Testis (tissue), 3 donors: ENCODE data around the gene CACNA1D. TPM values are rescaled to one million over a fixed set of nuclear protein-coding genes. Genes with fewer than 3 reads are reported as not detected.

Experiments used
- DNase-seq: peaks from one replicate; pipeline ENCODE4 v3.0.0-alpha.2; 2019
- H3K27ac ChIP-seq, 2 donors: fragments of 200-600 bp; sonication (generic); one replicate each; pipeline ENCODE4 v1.5.1; 2019
- H3K27me3 ChIP-seq: fragments of 200-600 bp; sonication (generic); one replicate; pipeline ENCODE4 v1.5.1; 2019
- H3K36me3 ChIP-seq: fragments of 200-600 bp; sonication (generic); one replicate; pipeline ENCODE4 v1.5.1; 2017; ENCODE audit warnings: low read depth; ENCODE audit errors: missing control alignments
- H3K4me1 ChIP-seq: fragments of 200-600 bp; sonication (generic); one replicate; pipeline ENCODE4 v1.5.1; 2019
- H3K4me3 ChIP-seq, 2 donors: fragments of 200-600 bp; sonication (generic); one replicate each; pipeline ENCODE4 v1.5.1; 2017 to 2019
- H3K9me3 ChIP-seq: fragments of 200-600 bp; sonication (generic); one replicate; pipeline ENCODE4 v1.5.1; 2017
- POLR2A ChIP-seq: fragments of 450-650 bp; IDR thresholded peaks from one replicate; pipeline ENCODE4 v1.6.1; 2017; ENCODE audit warnings: antibody characterized with exemption, mild to moderate bottlenecking, moderate library complexity
- WGBS, 2 donors: methylation state at CpG; one replicate each; pipeline ENCODE4 v1.1.5; 2018; 5-methylcytosine and 5-hydroxymethylcytosine counted together
- intact Hi-C: fragments of 100-400 bp; cut with DNase I; formaldehyde crosslinking; loops from one replicate; pipeline ENCODE4 v1.15.1; 2023; ENCODE audit warnings: low total_unique reads
- polyA plus RNA-seq: library from polyadenylated mRNA; stranded (reverse); fragments of 350-450 nt; fragmentation: Illumina TruSeq; extraction: RNeasy Lipid Tissue Mini Kit (QIAGEN cat#74804); gene quantifications from one replicate; pipeline ENCODE4 v1.2.3, GENCODE V29; 2014; ENCODE audit warnings: low read depth, low replicate concordance; ENCODE audit not compliant: insufficient read depth
- total RNA-seq, 2 donors: library from RNA; depleted of rRNA; stranded (reverse); fragments of >200 nt; gene quantifications; one replicate each; pipeline ENCODE4 v1.2.3, GENCODE V29; 2016
- TF ChIP-seq, protein P1 (sequence below), 3 experiments: fragments of 450-650 bp in 2 of 3; fragments of 200-600 bp in 1 of 3; sonication (generic) in 1 of 3; IDR thresholded peaks; one replicate each; pipeline ENCODE4 v1.5.1; 2016 to 2019; ENCODE audit warnings: antibody characterized with exemption in 3 of 3, mild to moderate bottlenecking in 2 of 3, moderate library complexity in 1 of 3

The CACNA1D gene
- total and polyA plus RNA-seq, 3 donors from 2014 or later: 8.0 to 39.0 (median 37.6) TPM

DNA sequence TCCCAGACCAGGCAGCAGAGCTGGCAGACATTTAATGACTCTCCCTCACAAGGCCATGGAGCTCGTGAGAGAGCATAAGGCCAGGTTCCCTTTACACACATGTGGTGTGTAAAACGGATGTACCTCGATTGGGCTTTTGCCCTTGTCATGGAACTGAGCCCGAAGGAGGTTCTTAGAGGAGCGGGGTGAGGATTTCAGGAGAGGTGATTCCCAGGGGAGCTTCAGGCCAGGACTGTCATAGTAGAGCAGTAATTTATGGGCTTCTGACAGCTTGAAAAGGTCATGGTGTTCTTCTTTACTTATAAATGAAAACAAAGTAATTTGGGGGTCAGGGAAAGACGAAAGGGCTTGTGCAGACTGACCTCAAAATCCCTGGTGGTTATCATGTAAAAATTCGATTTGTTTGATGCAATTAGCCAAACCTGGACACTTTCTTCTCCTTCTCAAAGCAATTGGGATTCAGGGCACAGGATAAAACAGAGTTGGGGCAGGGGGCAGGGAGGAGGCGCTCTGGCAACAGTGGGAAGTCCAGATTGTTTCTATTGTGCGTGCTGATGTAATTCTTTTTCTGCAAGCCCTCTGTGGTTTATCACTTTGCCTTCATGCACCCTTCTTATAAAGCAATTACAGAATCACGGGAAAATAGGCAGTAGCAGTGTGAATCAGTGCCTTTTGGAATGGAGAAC, 51.0 kb downstream of the CACNA1D start:
- no peaks in the 10 kb centered on the region for H3K9me3 ChIP-seq
- peaks cover 12% of the 10 kb centered on the region for H3K4me1 ChIP-seq
- no peak for TF ChIP-seq POLR2A
- TF ChIP-seq, protein P1, sequence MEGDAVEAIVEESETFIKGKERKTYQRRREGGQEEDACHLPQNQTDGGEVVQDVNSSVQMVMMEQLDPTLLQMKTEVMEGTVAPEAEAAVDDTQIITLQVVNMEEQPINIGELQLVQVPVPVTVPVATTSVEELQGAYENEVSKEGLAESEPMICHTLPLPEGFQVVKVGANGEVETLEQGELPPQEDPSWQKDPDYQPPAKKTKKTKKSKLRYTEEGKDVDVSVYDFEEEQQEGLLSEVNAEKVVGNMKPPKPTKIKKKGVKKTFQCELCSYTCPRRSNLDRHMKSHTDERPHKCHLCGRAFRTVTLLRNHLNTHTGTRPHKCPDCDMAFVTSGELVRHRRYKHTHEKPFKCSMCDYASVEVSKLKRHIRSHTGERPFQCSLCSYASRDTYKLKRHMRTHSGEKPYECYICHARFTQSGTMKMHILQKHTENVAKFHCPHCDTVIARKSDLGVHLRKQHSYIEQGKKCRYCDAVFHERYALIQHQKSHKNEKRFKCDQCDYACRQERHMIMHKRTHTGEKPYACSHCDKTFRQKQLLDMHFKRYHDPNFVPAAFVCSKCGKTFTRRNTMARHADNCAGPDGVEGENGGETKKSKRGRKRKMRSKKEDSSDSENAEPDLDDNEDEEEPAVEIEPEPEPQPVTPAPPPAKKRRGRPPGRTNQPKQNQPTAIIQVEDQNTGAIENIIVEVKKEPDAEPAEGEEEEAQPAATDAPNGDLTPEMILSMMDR (IDR thresholded peaks at IDR 0.05): no peak
- H3K4me3 ChIP-seq: no peak overlapping the region
- intact Hi-C loops: no loop called here
- no peaks in the 10 kb centered on the region for H3K36me3 ChIP-seq
- no peak overlapping the region for H3K27ac ChIP-seq
- no peak for DNase-seq
- H3K27me3 ChIP-seq: no peaks in the 10 kb centered on the region
- WGBS, 2 donors: 49 to 54% methylated on average over 10 of the region's 10 CpGs

DNA sequence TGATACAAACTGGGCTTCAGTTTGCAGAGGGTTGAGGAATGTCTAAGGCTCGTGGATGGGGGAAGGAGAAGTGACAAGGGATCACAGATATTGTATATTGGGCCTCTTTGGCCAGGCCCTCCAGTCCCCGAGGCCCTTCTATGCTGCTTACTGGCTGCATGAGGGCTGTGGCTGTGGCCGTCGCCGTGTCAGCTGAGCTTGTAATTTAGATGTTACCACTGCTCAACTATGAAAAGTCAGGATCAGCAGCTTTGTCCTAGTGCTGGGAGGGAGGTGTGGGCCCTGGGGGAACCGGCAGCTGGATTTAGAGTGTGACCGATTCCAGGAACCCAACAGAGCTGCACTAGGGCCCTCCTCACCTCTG, 51.6 kb downstream of the CACNA1D start:
- TF ChIP-seq, protein P1 (IDR thresholded peaks at IDR 0.05): no peak
- TF ChIP-seq POLR2A: no peak
- H3K27ac ChIP-seq: no peak overlapping the region
- H3K27me3 ChIP-seq: no peaks in the 10 kb centered on the region
- H3K4me1 ChIP-seq: peaks cover 12% of the 10 kb centered on the region
- no peak for DNase-seq
- H3K9me3 ChIP-seq: no peaks in the 10 kb centered on the region
- intact Hi-C loops: no loop called here
- H3K36me3 ChIP-seq: no peaks in the 10 kb centered on the region
- WGBS, 2 donors: 70 to 71% methylated on average over 7 of the region's 7 CpGs
- H3K4me3 ChIP-seq: no peak overlapping the region

DNA sequence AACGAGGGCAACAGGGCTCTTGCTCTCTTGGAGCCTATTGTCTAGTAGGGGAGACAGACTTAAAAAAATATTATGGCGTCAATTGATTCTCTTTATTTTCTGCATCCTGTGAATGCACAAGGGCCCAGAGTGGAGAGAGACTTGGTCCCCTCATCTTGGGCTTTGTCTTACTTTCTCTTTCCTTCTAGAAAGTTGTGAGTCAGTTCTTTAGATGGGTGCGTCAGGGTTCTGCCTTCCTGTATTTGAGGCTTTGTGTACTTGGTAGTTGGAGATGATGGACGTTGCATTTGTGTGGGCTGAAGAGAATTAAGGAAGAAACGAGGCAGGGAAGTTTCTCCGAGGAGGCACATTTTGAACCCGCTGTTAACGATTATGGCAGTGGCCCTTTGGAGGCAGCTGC, 52.9 kb downstream of the CACNA1D start:
- Histone ChIP-seq H3K9me3 (no peaks in the 10 kb centered on the region), H3K27ac (no peak overlapping the region), H3K27me3 (no peaks in the 10 kb centered on the region), H3K4me3 (no peak overlapping the region), H3K36me3 (no peaks in the 10 kb centered on the region), H3K4me1 (peaks cover 24% of the 10 kb centered on the region)
- TF ChIP-seq, protein P1 (IDR thresholded peaks at IDR 0.05): no peak
- no peak for TF ChIP-seq POLR2A
- DNase-seq: no peak
- intact Hi-C loops: no loop called here
- WGBS, 2 donors: 92% methylated on average over 8 of the region's 8 CpGs

DNA sequence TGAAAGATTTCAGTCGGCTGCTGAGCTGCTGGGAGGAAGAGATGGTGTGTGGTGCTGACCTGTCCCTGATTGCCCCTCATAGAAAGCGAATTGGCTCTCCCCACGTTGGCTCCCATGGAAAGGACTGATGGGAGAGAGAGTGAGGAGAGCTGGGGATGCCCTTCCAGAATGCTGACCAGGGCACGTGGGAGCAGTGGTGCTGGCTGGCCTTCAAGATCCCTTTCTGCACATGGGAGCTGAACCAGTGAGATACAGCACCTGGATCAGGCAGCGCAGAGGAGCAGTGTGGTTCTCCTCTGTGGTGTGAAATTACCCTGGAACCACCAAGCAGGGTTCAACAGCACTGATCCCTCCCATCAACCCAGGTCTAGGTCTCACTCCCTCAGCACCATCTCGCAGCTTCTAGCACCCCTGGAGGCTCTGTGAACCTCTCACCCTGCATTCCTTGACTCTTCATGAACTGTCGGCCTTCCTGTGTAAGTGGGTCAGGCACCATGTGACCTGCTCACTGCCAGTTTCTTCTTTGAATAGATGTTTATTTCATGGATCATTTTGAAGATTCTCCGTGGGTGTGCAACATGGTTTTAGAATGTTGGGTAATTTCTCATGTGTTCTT, 55.7 kb downstream of the CACNA1D start:
- intact Hi-C loops: no loop called here
- no peaks in the 10 kb centered on the region for H3K9me3 ChIP-seq
- no peak for TF ChIP-seq POLR2A
- TF ChIP-seq, protein P1 (IDR thresholded peaks at IDR 0.05): no peak
- no peaks in the 10 kb centered on the region for H3K27me3 ChIP-seq
- H3K36me3 ChIP-seq: no peaks in the 10 kb centered on the region
- DNase-seq: peak; percentile 46
- no peak overlapping the region for H3K27ac ChIP-seq
- 43 to 67% methylated on average over 7 to 8 of the region's 8 CpGs for WGBS, 2 donors
- H3K4me1 ChIP-seq: peaks cover 40% of the 10 kb centered on the region
- no peak overlapping the region for H3K4me3 ChIP-seq

DNA sequence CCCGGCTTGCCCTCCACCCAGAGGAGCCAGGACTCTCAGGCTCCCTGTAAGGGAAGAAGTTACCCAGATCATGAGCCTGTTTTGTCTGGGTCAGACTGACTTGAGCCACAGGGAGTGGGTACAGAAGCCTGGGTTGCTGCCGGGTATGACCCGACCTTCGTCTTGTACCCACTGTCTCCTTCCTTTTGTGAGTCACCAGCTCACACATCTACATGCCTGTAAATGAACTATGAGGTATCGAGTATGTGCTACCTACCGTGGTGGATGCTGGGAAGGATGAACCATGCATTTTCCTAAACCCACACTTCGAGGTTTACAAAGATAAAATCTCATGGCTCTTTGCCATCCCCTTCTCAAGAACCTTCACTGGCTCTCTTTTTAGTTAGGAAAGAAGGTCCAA, 56.9 kb downstream of the CACNA1D start:
- DNase-seq: no peak
- peaks cover 31% of the 10 kb centered on the region for H3K4me1 ChIP-seq
- H3K27me3 ChIP-seq: no peaks in the 10 kb centered on the region
- TF ChIP-seq POLR2A: no peak
- TF ChIP-seq, protein P1 (IDR thresholded peaks at IDR 0.05): no peak
- no peaks in the 10 kb centered on the region for H3K9me3 ChIP-seq
- H3K4me3 ChIP-seq: no peak overlapping the region
- 87 to 94% methylated on average over 7 of the region's 7 CpGs for WGBS, 2 donors
- intact Hi-C loops: no loop called here
- H3K27ac ChIP-seq: no peak overlapping the region
- no peaks in the 10 kb centered on the region for H3K36me3 ChIP-seq
